H9 (cell line): Measurements from ENCODE around the gene SLC47A1. TPM values are rescaled to one million over a fixed set of nuclear protein-coding genes. Genes with fewer than 3 reads are reported as not detected.

ENCODE experiments used
- DNase-seq: peaks from one replicate; pipeline ENCODE4 v3.0.0-alpha.2; 2017
- H2AFZ ChIP-seq: one replicate; pipeline ENCODE4 v1.6.1; 2013; ENCODE audit warnings: mild to moderate bottlenecking, low read length, control low read depth, moderate library complexity
- H2AK5ac ChIP-seq: 2 replicates; pipeline ENCODE4 v1.6.1; 2013; ENCODE audit warnings: low read length, control low read depth, mixed read lengths; ENCODE audit not compliant: insufficient read length
- H2BK120ac ChIP-seq: one replicate; pipeline ENCODE4 v1.6.1; 2013; ENCODE audit warnings: low read depth, mild to moderate bottlenecking, low read length, control low read depth, inconsistent platforms; ENCODE audit not compliant: poor library complexity, severe bottlenecking
- H2BK12ac ChIP-seq: 2 replicates; pipeline ENCODE4 v1.6.1; 2013; ENCODE audit warnings: low read length, control low read depth, mixed read lengths, low read depth; ENCODE audit not compliant: insufficient read length
- H2BK15ac ChIP-seq: 2 replicates; pipeline ENCODE4 v1.6.1; 2013; ENCODE audit warnings: low read depth, low read length, control low read depth
- H2BK20ac ChIP-seq: one replicate; pipeline ENCODE4 v1.6.1; 2013; ENCODE audit warnings: low read depth, mild to moderate bottlenecking, low read length, control low read depth, inconsistent platforms; ENCODE audit not compliant: poor library complexity, severe bottlenecking
- H2BK5ac ChIP-seq: 2 replicates; pipeline ENCODE4 v1.6.1; 2013; ENCODE audit warnings: low read length, control low read depth, mixed read lengths; ENCODE audit not compliant: insufficient read length
- H3K14ac ChIP-seq: 2 replicates; pipeline ENCODE4 v1.6.1; 2013; ENCODE audit warnings: low read length, control low read depth; ENCODE audit not compliant: insufficient read depth
- H3K18ac ChIP-seq: 2 replicates; pipeline ENCODE4 v1.6.1; 2013; ENCODE audit warnings: low read depth, mild to moderate bottlenecking, mixed read lengths, low read length, control low read depth; ENCODE audit not compliant: insufficient read length
- H3K23ac ChIP-seq: 2 replicates; pipeline ENCODE4 v1.6.1; 2013; ENCODE audit warnings: low read length, control low read depth, mixed read lengths, low read depth; ENCODE audit not compliant: insufficient read length
- H3K23me2 ChIP-seq: 2 replicates; pipeline ENCODE4 v1.6.1; 2013; ENCODE audit warnings: low read depth, mild to moderate bottlenecking, mixed read lengths, low read length, control low read depth; ENCODE audit not compliant: insufficient read length, poor library complexity, severe bottlenecking
- H3K27ac ChIP-seq: 2 replicates; pipeline ENCODE4 v1.5.1; 2013; ENCODE audit warnings: low read length, control low read depth, mixed read lengths, low read depth; ENCODE audit not compliant: insufficient read length
- H3K27me3 ChIP-seq: 2 replicates; pipeline ENCODE4 v1.6.1; 2013; ENCODE audit warnings: low read length, control low read depth, inconsistent platforms; ENCODE audit not compliant: insufficient read depth
- H3K4ac ChIP-seq: 2 replicates; pipeline ENCODE4 v1.6.1; 2013; ENCODE audit warnings: low read depth, mild to moderate bottlenecking, control low read depth, inconsistent platforms, low read length, moderate library complexity
- H3K4me1 ChIP-seq: 2 replicates; pipeline ENCODE4 v1.6.1; 2013; ENCODE audit warnings: low read length, control low read depth, inconsistent platforms; ENCODE audit not compliant: insufficient read depth
- H3K4me2 ChIP-seq: 2 replicates; pipeline ENCODE4 v1.6.1; 2013; ENCODE audit warnings: low read length, control low read depth, mixed read lengths; ENCODE audit not compliant: insufficient read length, insufficient read depth
- H3K56ac ChIP-seq: 2 replicates; pipeline ENCODE4 v1.6.1; 2013; ENCODE audit warnings: low read depth, mild to moderate bottlenecking, mixed read lengths, low read length, control low read depth; ENCODE audit not compliant: insufficient read length
- H3K79me1 ChIP-seq: 2 replicates; pipeline ENCODE4 v1.6.1; 2013; ENCODE audit warnings: low read depth, mild to moderate bottlenecking, moderate library complexity, low read length, control low read depth, inconsistent platforms; ENCODE audit not compliant: insufficient read depth, poor library complexity, severe bottlenecking
- H3K79me2 ChIP-seq: 2 replicates; pipeline ENCODE4 v1.6.1; 2013; ENCODE audit warnings: low read length, control low read depth, inconsistent platforms; ENCODE audit not compliant: insufficient read depth
- H3K9ac ChIP-seq: 2 replicates; pipeline ENCODE4 v1.6.1; 2013; ENCODE audit warnings: low read length, control low read depth, mixed read lengths; ENCODE audit not compliant: insufficient read length; ENCODE audit errors: extremely low read depth
- H3K9me3 ChIP-seq: one replicate; pipeline ENCODE4 v1.6.1; 2013; ENCODE audit warnings: low read depth, low read length, inconsistent platforms; ENCODE audit not compliant: control insufficient read depth
- H3T11ph ChIP-seq: one replicate; pipeline ENCODE4 v1.6.1; 2013; ENCODE audit warnings: mild to moderate bottlenecking, low read length, control low read depth, inconsistent platforms
- H4K20me1 ChIP-seq: one replicate; pipeline ENCODE4 v1.6.1; 2013; ENCODE audit not compliant: control insufficient read depth, insufficient read length, insufficient read depth
- H4K5ac ChIP-seq: 2 replicates; pipeline ENCODE4 v1.6.1; 2013; ENCODE audit warnings: low read depth, mild to moderate bottlenecking, mixed read lengths, low read length, control low read depth; ENCODE audit not compliant: insufficient read length
- H4K8ac ChIP-seq: replicated peaks from 2 replicates; pipeline ENCODE4 v1.6.1; 2013; ENCODE audit warnings: low read length, control low read depth, mixed read lengths, low read depth; ENCODE audit not compliant: insufficient read length
- H4K91ac ChIP-seq: 2 replicates; pipeline ENCODE4 v1.6.1; 2013; ENCODE audit warnings: low read depth, mild to moderate bottlenecking, moderate library complexity, mixed read lengths, low read length, control low read depth; ENCODE audit not compliant: insufficient read length
- H3K27ac Mint-ChIP-seq, 3 experiments: 2 replicates in 2 of 3; 3 replicates in 1 of 3; pipeline ENCODE4 v1.8.0; 2020 to 2021; ENCODE audit warnings: mixed read lengths in 3 of 3, mild to moderate bottlenecking in 1 of 3, moderate library complexity in 1 of 3
- H3K27me3 Mint-ChIP-seq: 2 replicates; pipeline ENCODE4 v1.8.0; 2021; ENCODE audit warnings: low read depth, mild to moderate bottlenecking, moderate library complexity, mixed read lengths
- H3K36me3 Mint-ChIP-seq, 3 experiments: 2 replicates in 2 of 3; 3 replicates in 1 of 3; pipeline ENCODE4 v1.8.0; 2020 to 2021; ENCODE audit warnings: low read depth in 3 of 3, mixed read lengths in 3 of 3; ENCODE audit not compliant: insufficient read depth in 1 of 3
- H3K4me1 Mint-ChIP-seq, 2 experiments: 2 replicates each; pipeline ENCODE4 v1.8.0; 2020; ENCODE audit warnings: mixed read lengths in 2 of 2
- H3K4me3 Mint-ChIP-seq, 2 experiments: 2 replicates in 1 of 2; 3 replicates in 1 of 2; pipeline ENCODE4 v1.8.0; 2020 to 2021; ENCODE audit warnings: mild to moderate bottlenecking in 2 of 2, mixed read lengths in 2 of 2, moderate library complexity in 1 of 2
- H3K9me3 Mint-ChIP-seq, 2 experiments: 2 replicates in 1 of 2; 3 replicates in 1 of 2; pipeline ENCODE4 v1.8.0; 2020; ENCODE audit warnings: mild to moderate bottlenecking in 2 of 2, mixed read lengths in 2 of 2, moderate library complexity in 1 of 2
- WGBS: extraction: QIAGEN DNeasy Blood & Tissue Kit; methylation state at CpG from one replicate; pipeline ENCODE4 v1.1.7; 2013; ENCODE audit warnings: missing lambda C conversion rate, low lambda C conversion rate, mixed read lengths; ENCODE audit not compliant: insufficient read length; ENCODE audit errors: extremely low coverage; 5-methylcytosine and 5-hydroxymethylcytosine counted together
- total RNA-seq: library from RNA; stranded (reverse); gene quantifications from 2 replicates; pipeline ENCODE4 v1.2.1, GENCODE V29; 2021
- TF ChIP-seq, protein P1 (sequence below): fragments of 200-600 bp; sonication (generic); conservative IDR thresholded peaks from 3 replicates; pipeline ENCODE4 v1.8.0; 2021; ENCODE audit warnings: antibody characterized with exemption, mild to moderate bottlenecking

The SLC47A1 gene
- total RNA-seq, 1 experiment from 2014 or later, result 4.0 TPM

DNA sequence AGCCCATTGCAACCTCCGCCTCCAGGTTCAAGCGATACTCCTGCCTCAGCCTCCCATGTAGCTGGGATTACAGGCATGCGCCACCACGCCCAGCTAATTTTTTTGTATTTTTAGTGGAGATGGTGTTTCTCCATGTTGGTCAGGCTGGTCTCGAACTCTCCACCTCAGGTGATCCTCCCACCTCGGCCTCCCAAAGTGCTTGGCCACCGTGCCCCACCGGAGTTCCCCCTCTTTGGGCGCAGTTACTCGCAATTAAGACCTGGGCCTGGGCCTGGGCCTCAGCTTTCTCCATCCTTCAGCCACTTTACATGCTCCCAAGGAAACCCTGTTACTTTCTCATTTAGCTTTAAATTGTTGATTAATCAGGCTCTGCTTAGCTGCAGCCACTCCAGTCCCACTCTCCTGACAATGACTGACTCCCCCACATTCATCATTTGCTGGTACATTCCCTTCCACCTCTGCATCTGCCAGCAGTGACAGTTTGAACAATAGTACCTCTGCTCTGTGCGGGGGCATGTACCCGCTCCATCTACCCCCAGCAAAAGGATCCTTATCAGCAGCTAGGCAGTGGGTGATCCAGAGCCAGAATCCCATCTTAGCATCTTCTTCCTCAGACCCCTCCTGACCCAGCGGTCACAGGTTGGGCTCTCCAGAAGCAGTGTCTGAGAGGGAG lies 47.2 kb upstream of the SLC47A1 start:
- no peak overlapping the region for H2BK12ac ChIP-seq
- H3K4me2 ChIP-seq, result no peak overlapping the region
- H3K79me2 ChIP-seq, result no peaks in the 10 kb centered on the region
- no peak overlapping the region for H3K4ac ChIP-seq
- no peaks in the 10 kb centered on the region for H3K9me3 ChIP-seq
- no peak overlapping the region for H3T11ph ChIP-seq
- H3K18ac ChIP-seq, result no peak overlapping the region
- no peaks in the 10 kb centered on the region for H3K27me3 ChIP-seq
- Mint-ChIP-seq H3K9me3 (no peaks in the 10 kb centered on the region; a peak in 1 of 5 replicates), H3K4me1 (peaks cover 40 to 58% of the 10 kb centered on the region in 2 experiments), H3K27ac (peak overlapping the region in 1 of 3 experiments; percentile 67; a peak in 2 of 7 replicates), H3K4me3 (no peak overlapping the region), H3K27me3 (peaks cover 3% of the 10 kb centered on the region; the same call in 1 of the 2 replicates), H3K36me3 (peaks cover 0 to 1% (median 0%) of the 10 kb centered on the region in 3 experiments; a peak in 3 of 7 replicates)
- no peak overlapping the region for H4K91ac ChIP-seq
- H4K20me1 ChIP-seq, result no peaks in the 10 kb centered on the region
- no peaks in the 10 kb centered on the region for H3K79me1 ChIP-seq
- H2BK120ac ChIP-seq, result no peak overlapping the region
- no peak overlapping the region for H2BK15ac ChIP-seq
- no CpG with 5 or more reads among the region's 13 CpGs for WGBS
- no peak overlapping the region for H4K8ac ChIP-seq
- H3K14ac ChIP-seq, result no peak overlapping the region
- H2BK20ac ChIP-seq, result no peak overlapping the region
- H3K9ac ChIP-seq, result no peak overlapping the region
- H4K5ac ChIP-seq, result no peak overlapping the region
- no peak for DNase-seq
- no peak overlapping the region for H3K56ac ChIP-seq
- H3K23me2 ChIP-seq, result no peaks in the 10 kb centered on the region
- no peak overlapping the region for H2BK5ac ChIP-seq
- no peak overlapping the region for H3K27ac ChIP-seq
- no peak overlapping the region for H3K23ac ChIP-seq
- no peak overlapping the region for H2AFZ ChIP-seq
- TF ChIP-seq, protein P1, sequence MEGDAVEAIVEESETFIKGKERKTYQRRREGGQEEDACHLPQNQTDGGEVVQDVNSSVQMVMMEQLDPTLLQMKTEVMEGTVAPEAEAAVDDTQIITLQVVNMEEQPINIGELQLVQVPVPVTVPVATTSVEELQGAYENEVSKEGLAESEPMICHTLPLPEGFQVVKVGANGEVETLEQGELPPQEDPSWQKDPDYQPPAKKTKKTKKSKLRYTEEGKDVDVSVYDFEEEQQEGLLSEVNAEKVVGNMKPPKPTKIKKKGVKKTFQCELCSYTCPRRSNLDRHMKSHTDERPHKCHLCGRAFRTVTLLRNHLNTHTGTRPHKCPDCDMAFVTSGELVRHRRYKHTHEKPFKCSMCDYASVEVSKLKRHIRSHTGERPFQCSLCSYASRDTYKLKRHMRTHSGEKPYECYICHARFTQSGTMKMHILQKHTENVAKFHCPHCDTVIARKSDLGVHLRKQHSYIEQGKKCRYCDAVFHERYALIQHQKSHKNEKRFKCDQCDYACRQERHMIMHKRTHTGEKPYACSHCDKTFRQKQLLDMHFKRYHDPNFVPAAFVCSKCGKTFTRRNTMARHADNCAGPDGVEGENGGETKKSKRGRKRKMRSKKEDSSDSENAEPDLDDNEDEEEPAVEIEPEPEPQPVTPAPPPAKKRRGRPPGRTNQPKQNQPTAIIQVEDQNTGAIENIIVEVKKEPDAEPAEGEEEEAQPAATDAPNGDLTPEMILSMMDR, result no peak
- H2AK5ac ChIP-seq, result no peak overlapping the region
- no peaks in the 10 kb centered on the region; the same call in 1 of the 2 replicates for H3K4me1 ChIP-seq
